ENCODE measurements around the gene ARRDC1.

Gene ARRDC1

GRCh38 chr9:137639303-137640051 lies 34.0 kb downstream of the ARRDC1 start:
- DNase-seq (ENCODE audit: low read depth, low spot score), result no peak

DNA sequence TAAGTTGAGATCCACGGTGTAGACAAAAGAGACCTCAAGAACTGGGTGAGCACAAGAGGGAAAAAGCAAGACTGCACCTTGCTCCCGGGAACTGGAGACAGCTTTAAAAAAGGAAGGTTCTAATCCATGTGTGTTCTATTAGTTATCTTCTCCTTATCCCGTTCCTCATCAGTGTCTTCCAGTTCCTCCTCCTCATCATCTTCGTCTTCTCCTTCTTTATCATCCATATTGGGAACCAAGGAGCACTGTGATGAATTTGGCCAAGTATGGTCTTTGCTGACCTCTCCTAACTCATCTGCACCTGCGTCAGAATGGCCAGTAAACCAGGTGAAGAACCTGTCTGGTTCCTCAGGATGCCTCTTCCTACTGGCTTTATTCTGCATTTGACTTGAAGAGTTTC lies 35.4 kb downstream of the ARRDC1 start:
- DNase-seq (ENCODE audit: low read depth, low spot score), result no peak

DNA sequence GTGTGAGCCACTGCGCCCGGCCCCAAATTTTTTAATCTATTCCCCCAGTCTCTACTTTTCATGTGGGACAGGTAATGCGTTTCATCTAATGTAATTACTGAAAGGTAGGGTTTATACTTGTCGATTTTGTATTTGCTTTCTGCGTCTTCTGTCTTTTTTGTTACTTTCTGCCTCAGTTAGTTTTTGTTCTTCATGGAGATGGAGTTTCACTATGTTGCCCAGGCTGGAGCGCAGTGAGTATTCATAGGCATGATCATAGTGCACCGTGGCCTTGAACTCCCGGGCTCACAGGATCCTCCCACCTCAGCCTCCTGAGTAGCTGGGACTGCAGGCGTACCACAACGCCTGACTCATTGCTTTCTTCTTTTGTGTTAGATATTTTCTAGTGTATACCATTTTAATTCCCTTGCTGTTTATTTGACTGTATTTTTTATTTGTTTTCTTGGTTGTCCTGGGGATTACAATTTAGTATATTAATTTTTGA lies 36.7 kb downstream of the ARRDC1 start:
- no peak for DNase-seq (ENCODE audit: low read depth, low spot score)

GRCh38 chr9:137642892-137643291 lies 37.4 kb downstream of the ARRDC1 start:
- no peak for DNase-seq (ENCODE audit: low read depth, low spot score)

GRCh38 chr9:137643921-137644320 lies 38.4 kb downstream of the ARRDC1 start:
- no peak for DNase-seq (ENCODE audit: low read depth, low spot score)

- no peak for DNase-seq (ENCODE audit: low read depth, low spot score)
Measured at GRCh38 chr9:137645211-137645610, 39.7 kb downstream of the ARRDC1 start.

GRCh38 chr9:137646341-137646740 lies 40.9 kb downstream of the ARRDC1 start:
- DNase-seq (ENCODE audit: low read depth, low spot score), result no peak

GRCh38 chr9:137647096-137647714 lies 41.7 kb downstream of the ARRDC1 start:
- DNase-seq (ENCODE audit: low read depth, low spot score), result no peak

DNA sequence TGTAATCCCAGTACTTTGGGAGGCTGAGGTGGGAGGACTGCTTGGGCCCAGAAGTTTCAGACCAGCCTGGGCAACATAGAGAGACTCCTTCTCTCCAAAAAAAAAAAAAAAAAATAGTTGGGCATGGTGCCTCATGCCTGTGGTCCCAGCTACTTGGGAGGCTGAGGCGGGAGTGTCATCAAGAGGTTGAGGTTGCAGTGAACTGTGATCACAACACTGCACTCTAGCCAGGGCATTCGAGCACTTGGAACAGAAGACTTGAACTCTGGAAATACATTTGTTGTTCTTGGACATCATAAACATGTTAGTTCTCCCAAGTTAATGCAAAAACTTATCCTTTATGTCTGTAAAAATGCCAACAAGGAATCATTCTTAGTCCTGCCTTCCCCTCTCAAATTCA lies 42.9 kb downstream of the ARRDC1 start:
- no peak for DNase-seq (ENCODE audit: low read depth, low spot score)

- no peak for DNase-seq (ENCODE audit: low read depth, low spot score)
Measured at GRCh38 chr9:137649553-137649952, 44.1 kb downstream of the ARRDC1 start.

DNA sequence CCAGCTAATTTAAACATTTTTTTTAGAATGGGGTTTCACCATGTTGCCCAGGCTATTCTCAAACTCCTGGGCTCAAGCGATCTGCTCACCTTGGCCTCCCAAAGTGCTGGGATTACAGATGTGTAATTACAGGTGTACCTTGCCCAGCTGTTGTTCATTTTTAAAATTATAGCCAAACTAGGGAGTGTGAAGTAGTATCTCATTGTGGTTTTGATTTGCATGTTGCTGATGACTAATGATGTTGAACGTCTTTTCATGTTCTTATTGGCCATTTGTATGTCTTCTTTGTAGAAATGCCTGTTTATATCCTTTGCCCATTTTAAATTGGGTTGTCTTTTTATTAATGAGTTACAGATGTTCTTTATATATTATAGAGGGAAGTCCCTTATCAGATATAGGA lies 44.8 kb downstream of the ARRDC1 start:
- DNase-seq (ENCODE audit: low read depth, low spot score), result no peak

- no peak for DNase-seq (ENCODE audit: low read depth, low spot score)
Measured at GRCh38 chr9:137650779-137651178, 45.3 kb downstream of the ARRDC1 start.

DNA sequence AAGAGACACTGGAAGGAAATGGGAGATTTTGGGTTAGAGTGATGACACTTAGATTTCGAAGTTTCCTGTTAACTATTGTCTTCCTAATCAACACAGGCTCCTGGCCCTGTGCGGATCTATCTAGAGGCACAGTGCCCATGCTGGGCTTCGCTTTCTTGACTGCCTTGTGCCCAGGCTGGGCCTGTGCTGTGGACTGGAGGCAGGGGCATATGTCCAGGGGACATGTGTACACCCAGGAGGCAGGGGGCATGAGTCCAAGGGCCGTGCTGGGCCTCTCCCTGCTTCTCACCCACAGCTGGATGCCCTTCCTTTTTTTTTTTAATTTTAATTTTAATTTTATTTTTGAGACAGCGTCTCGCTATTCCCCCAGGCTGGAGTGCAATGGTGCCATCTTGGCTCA lies 50.9 kb downstream of the ARRDC1 start:
- no peak for DNase-seq (ENCODE audit: low read depth, low spot score)

DNA sequence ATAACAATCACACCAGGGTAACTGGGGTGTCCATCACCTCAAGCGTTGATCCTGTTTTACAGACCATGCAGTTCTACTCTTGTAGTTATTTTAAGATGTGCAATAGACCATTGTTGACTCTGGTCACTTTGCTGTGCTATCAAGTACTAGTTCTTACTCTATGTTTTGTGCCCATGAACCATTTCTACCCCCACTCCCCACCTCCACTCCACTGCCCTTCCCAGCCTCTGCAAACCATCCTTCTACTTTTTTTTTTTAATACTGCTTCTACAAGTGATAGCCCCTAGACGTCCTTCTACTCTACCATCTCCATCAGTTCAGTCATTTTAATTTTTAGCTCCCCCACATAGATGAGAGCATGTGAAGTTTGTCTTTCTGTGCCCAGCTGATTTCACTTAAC lies 52.1 kb downstream of the ARRDC1 start:
- DNase-seq (ENCODE audit: low read depth, low spot score), result no peak

GRCh38 chr9:137658781-137659180 lies 53.3 kb downstream of the ARRDC1 start:
- no peak for DNase-seq (ENCODE audit: low read depth, low spot score)

DNA sequence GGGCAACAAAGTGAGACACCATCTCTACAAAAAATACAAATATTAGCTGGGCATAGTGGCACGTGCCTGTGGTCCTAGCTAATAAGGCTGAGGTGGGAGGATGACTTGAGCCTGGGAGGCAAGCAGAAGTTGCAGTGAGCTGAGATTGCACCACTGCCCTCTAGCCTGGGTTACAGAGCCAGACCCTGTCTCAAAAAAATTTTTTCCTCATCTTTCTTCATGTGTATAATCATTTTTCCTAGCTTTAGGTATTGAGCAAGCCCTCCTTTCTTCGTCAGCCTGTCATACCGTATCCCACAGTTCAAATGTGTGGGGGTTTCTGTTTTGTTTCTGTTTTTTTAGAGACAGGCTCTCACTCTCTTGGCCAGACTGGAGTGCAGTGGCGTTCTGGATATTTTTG lies 54.7 kb downstream of the ARRDC1 start:
- DNase-seq (ENCODE audit: low read depth, low spot score), result no peak

DNA sequence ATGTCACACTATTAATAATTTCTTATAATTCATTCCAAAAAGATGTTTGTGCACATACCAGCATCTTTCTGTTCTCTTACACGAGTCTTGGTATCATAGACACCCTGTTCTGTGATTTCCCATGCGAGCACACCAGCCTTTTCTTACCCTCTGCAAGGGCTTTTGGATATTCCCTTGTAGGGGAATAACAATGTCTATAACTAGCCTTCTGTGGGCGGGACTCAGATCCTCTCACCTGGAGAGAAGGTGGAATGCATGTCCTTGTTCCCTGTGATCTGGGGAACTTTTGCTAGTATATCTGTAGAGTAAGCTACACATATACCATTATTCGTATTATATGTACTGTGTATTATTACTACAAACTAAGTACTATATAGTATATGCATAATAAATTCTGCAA lies 58.1 kb downstream of the ARRDC1 start:
- no peak for DNase-seq (ENCODE audit: low read depth, low spot score)

- DNase-seq (ENCODE audit: low read depth, low spot score), result no peak
Measured at GRCh38 chr9:137664676-137665075, 59.2 kb downstream of the ARRDC1 start.

All from activated naive CD8-positive, alpha-beta T cell treated with anti-CD3 and anti-CD28 coated beads, Interleukin-2, amount 50 U/mL, for 16 hours (primary cell).